Transverse colon (tissue), 4 donors: Measurements from ENCODE around the gene KCTD17. TPM values are rescaled to one million over a fixed set of nuclear protein-coding genes. Genes with fewer than 3 reads are reported as not detected.

ENCODE experiments used
- DNase-seq: peaks from one replicate; pipeline ENCODE4 v3.0.0-alpha.2; 2019
- H3K27ac ChIP-seq, 4 donors: fragments of 200-600 bp; sonication (generic); 2 replicates each; pipeline ENCODE4 v1.5.1; 2016 to 2018; ENCODE audit warnings: inconsistent platforms in 4 of 4
- H3K27me3 ChIP-seq: fragments of 200-600 bp; sonication (generic); 2 replicates; pipeline ENCODE4 v1.5.1; 2017; ENCODE audit warnings: inconsistent platforms
- H3K36me3 ChIP-seq, 4 donors: fragments of 200-600 bp; sonication (generic); 2 replicates each; pipeline ENCODE4 v1.5.1; 2017 to 2019; ENCODE audit warnings: inconsistent platforms in 4 of 4
- H3K4me1 ChIP-seq, 4 donors: fragments of 200-600 bp; sonication (generic); 2 replicates each; pipeline ENCODE4 v1.5.1; 2017 to 2020; ENCODE audit warnings: inconsistent platforms in 4 of 4
- H3K4me3 ChIP-seq, 4 donors: fragments of 200-600 bp; sonication (generic); 1 replicate in 1 of 4; 2 replicates in 3 of 4; pipeline versions ENCODE4 v1.5.1 to v1.6.1; 2017 to 2019; ENCODE audit warnings: inconsistent platforms in 4 of 4
- H3K9me3 ChIP-seq, 2 donors: fragments of 200-600 bp; sonication (generic); 2 replicates each; pipeline ENCODE4 v1.5.1; 2017 to 2019; ENCODE audit warnings: inconsistent platforms in 2 of 2
- EP300 ChIP-seq: sonication (generic); formaldehyde crosslinking; IDR thresholded peaks from one replicate; pipeline ENCODE4 v1.6.1; 2017; ENCODE audit warnings: antibody characterized with exemption, low read depth
- POLR2A ChIP-seq: fragments of 450-650 bp; IDR thresholded peaks from one replicate; pipeline ENCODE4 v1.6.1; 2016; ENCODE audit warnings: antibody characterized with exemption, mild to moderate bottlenecking, moderate library complexity
- POLR2AphosphoS5 ChIP-seq, 3 donors: sonication (generic); formaldehyde crosslinking; IDR thresholded peaks; one replicate each; pipeline ENCODE4 v1.6.1; 2016; ENCODE audit warnings: antibody characterized with exemption in 3 of 3
- WGBS, 2 donors: methylation state at CpG; one replicate each; pipeline ENCODE4 v1.1.5; 2018; ENCODE audit warnings: low coverage in 1 of 2; 5-methylcytosine and 5-hydroxymethylcytosine counted together
- in situ Hi-C, 4 donors: fragments of 200-750 bp; cut with MboI; loops; one replicate each; pipeline versions ENCODE4 v1.15.0 to v1.15.1; 2017; ENCODE audit warnings: low sequenced_read_pairs in 3 of 4, low pct_ligation_motif_present in 1 of 4, low pct_unique_long_range_greater_than_20kb in 1 of 4
- intact Hi-C: fragments of 100-400 bp; cut with DNase I; formaldehyde crosslinking; loops from one replicate; pipeline ENCODE4 v1.15.1; 2023; ENCODE audit warnings: low total_unique reads
- total RNA-seq, 4 donors: library from RNA; depleted of rRNA; stranded (reverse); fragments of >200 nt; gene quantifications; one replicate each; pipeline ENCODE4 v1.1.0, GENCODE V29; 2016
- TF ChIP-seq, protein P1 (sequence below), 5 experiments: fragments of 200-600 bp in 3 of 5; fragments of 450-650 bp in 2 of 5; sonication (generic) in 3 of 5; IDR thresholded peaks; 1 replicate in 2 of 5; 2 replicates in 3 of 5; pipeline ENCODE4 v1.5.1; 2016 to 2017; ENCODE audit warnings: antibody characterized with exemption in 5 of 5, inconsistent platforms in 3 of 5, mild to moderate bottlenecking in 2 of 5, moderate library complexity in 1 of 5

The KCTD17 gene
- total RNA-seq, 4 donors from 2014 or later: 11.2 to 61.3 (median 35.1) TPM

DNA sequence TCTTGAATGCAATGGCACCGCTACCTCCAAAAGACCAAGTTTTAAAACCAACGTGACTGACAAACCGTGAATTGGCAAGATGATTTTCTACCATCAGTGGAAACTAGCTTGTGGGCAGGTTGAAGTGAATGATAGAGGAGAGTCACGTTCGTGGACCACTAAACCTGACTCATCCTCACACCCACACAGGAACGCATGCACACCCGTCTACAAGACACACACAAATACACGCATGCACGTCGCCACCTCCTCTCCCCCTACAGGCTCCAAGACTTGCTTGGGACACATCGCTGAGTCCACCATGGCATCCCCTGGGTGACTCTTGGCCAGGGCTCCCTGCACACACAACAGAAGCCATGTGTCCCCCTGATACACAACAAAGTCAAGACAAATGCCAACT is 43.6 kb downstream of the KCTD17 start:
- Histone ChIP-seq H3K9me3 (no peaks in the 10 kb centered on the region), H3K4me1 (peaks cover 0 to 2% (median under 1%) of the 10 kb centered on the region in 4 donors), H3K36me3 (no peaks in the 10 kb centered on the region), H3K4me3 (no peak overlapping the region), H3K27me3 (peaks cover 11% of the 10 kb centered on the region), H3K27ac (no peak overlapping the region)
- 73 to 83% methylated on average over 3 to 11 of the region's 11 CpGs for WGBS, 2 donors
- TF ChIP-seq, protein P1, sequence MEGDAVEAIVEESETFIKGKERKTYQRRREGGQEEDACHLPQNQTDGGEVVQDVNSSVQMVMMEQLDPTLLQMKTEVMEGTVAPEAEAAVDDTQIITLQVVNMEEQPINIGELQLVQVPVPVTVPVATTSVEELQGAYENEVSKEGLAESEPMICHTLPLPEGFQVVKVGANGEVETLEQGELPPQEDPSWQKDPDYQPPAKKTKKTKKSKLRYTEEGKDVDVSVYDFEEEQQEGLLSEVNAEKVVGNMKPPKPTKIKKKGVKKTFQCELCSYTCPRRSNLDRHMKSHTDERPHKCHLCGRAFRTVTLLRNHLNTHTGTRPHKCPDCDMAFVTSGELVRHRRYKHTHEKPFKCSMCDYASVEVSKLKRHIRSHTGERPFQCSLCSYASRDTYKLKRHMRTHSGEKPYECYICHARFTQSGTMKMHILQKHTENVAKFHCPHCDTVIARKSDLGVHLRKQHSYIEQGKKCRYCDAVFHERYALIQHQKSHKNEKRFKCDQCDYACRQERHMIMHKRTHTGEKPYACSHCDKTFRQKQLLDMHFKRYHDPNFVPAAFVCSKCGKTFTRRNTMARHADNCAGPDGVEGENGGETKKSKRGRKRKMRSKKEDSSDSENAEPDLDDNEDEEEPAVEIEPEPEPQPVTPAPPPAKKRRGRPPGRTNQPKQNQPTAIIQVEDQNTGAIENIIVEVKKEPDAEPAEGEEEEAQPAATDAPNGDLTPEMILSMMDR (IDR thresholded peaks at IDR 0.05): no peak
- TF ChIP-seq EP300 (no peak), POLR2AphosphoS5 (IDR thresholded peaks at IDR 0.05) (no peak), POLR2A (no peak)
- DNase-seq: no peak
- in situ Hi-C loops (no loop called here), intact Hi-C loops (no loop called here)

DNA sequence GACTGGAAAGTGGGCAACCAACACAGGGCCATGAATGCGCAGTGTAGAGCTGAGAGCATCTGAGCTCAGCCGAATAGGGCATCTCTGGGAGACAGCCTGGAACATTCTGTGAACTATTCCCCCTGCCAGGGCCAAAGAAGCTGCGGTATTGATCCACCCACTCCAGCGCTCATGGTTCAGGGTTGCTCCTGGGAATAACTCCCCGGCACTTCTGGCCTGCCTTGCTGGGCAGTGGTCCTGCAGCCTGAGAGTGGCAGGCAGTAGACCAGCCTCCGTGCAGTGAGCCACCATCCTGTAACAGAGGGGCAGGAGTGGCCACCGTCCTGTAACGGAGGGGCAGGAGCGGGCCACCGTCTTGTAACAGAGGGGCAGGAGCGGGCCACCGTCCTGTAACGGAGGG is 45.8 kb downstream of the KCTD17 start:
- Histone ChIP-seq H3K9me3 (no peaks in the 10 kb centered on the region), H3K4me1 (peaks cover 0 to 15% (median 7%) of the 10 kb centered on the region in 4 donors), H3K27me3 (peaks cover 11% of the 10 kb centered on the region), H3K27ac (no peak overlapping the region), H3K4me3 (no peak overlapping the region), H3K36me3 (no peaks in the 10 kb centered on the region)
- in situ Hi-C loops (no loop called here), intact Hi-C loops (no loop called here)
- DNase-seq: no peak
- 76 to 90% methylated on average over 6 to 9 of the region's 13 CpGs for WGBS, 2 donors
- TF ChIP-seq, protein P1 (IDR thresholded peaks at IDR 0.05): no peak
- TF ChIP-seq POLR2A (no peak), POLR2AphosphoS5 (IDR thresholded peaks at IDR 0.05) (no peak), EP300 (no peak)

DNA sequence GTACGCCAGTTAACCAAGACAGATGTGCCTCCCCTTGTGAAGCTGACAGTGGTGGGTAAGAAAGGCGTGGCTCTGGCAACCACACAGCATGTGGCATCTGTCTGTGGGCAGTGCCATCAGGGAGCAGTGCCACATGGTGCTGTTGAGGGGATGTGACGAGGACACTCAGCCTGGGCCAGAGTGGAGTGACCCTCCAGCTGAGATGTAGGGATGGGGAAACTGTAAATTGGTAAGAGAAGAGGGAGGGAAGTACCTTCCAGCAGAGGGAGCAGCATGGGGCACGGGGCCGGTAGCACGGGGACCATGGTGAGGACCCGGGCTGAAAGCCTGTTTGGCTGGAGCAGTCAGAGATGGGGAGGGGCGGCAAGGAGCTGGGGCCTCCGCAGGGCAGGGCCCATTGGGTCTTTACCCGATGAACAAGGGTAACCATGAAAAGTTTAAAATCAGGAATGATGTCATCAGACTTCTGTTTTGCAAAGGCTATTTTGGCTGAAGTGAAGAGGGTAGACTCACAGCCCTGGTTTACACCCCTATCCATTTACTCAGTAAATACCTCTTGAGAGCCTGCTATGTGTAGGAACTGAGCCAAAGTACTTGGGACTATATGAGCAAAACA is 47.5 kb downstream of the KCTD17 start:
- in situ Hi-C loops: no loop called here
- H3K4me1 ChIP-seq: peaks cover 0 to 15% (median 7%) of the 10 kb centered on the region in 4 donors
- DNase-seq: no peak
- intact Hi-C loops: no loop called here
- TF ChIP-seq, protein P1 (IDR thresholded peaks at IDR 0.05): no peak
- no peak for TF ChIP-seq EP300
- no peak for TF ChIP-seq POLR2AphosphoS5 (IDR thresholded peaks at IDR 0.05)
- no peak for TF ChIP-seq POLR2A
- no peaks in the 10 kb centered on the region for H3K36me3 ChIP-seq
- H3K27me3 ChIP-seq: peaks cover 13% of the 10 kb centered on the region
- H3K27ac ChIP-seq: no peak overlapping the region
- H3K9me3 ChIP-seq: no peaks in the 10 kb centered on the region
- no peak overlapping the region for H3K4me3 ChIP-seq
- 30 to 56% methylated on average over 2 to 10 of the region's 10 CpGs for WGBS, 2 donors

DNA sequence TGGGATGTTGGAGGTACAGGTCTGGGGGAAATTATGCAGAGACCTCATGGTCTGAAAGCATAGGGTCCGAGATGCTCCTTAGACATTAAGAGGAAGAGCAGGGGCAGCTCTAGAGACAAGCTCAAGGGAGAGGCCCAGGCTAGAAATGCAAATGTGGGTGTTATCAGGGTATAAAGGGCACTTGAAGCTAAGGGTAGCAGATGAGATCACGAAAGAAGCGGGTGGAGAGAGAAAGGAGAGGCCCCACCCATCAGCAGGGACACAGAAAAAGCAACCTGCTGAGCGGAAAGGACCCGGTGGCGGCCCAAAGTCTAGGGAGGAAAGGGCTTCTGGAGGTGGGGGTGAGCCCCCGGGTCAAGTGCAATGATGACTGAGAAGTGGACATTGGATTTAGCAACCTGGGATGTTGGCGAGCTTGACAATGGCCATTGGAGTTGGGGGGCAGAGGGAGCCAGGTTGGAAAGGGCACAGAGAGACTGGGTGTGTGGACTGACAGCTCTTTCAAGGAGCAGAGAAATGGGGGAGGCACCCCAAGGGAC is 49.1 kb downstream of the KCTD17 start:
- in situ Hi-C loops: no loop called here
- 23% methylated on average over 7 to 8 of the region's 8 CpGs for WGBS, 2 donors
- DNase-seq: peak; percentile 71

More for the DNA sequence above, 49.1 kb downstream of the KCTD17 start:
- no peak overlapping the region for H3K4me3 ChIP-seq
- peak overlapping the region; percentile 52 to 62 (median 56) for H3K27ac ChIP-seq
- TF ChIP-seq POLR2AphosphoS5 (IDR thresholded peaks at IDR 0.05): peak in 1 of 3 donors; percentile 47
- no peak for TF ChIP-seq EP300
- TF ChIP-seq, protein P1 (IDR thresholded peaks at IDR 0.05): no peak
- H3K4me1 ChIP-seq: peaks cover 0 to 15% (median 7%) of the 10 kb centered on the region in 4 donors
- H3K36me3 ChIP-seq: no peaks in the 10 kb centered on the region
- intact Hi-C loops: no loop called here
- peaks cover 13% of the 10 kb centered on the region for H3K27me3 ChIP-seq
- no peaks in the 10 kb centered on the region for H3K9me3 ChIP-seq
